ENCODE measurements around the gene LRP8.

DNA sequence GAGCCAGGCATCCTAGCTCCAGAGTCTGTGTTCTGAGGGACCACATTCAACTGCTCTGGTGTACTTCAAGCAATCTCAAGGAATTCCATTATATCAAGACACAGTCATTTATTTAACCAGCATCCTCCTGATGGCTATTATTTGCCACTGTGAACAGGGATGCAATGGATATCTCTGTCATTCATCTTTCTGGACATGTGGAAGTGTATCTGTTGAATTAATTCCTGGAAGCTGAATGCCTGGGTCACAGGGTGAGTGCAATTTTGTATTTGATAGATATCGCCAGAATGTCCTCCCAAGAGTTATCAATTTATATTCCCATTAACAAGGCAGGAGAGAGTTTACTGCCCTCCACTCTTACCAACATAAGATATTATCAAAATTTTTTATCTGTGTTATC lies 24.7 kb upstream of the LRP8 start:
- no peak for TF ChIP-seq CTCF (IDR thresholded peaks at IDR 0.05)
- TF ChIP-seq POLR2A (IDR thresholded peaks at IDR 0.05): no peak

Data from heart left ventricle (tissue), 13 donors.